ENCODE data around the gene SLC6A12.
"Not testable (repeated sequence)": the region's sequence is repeated elsewhere in the genome, so short reads cannot be mapped to it uniquely, and the experiment has no call there.

Gene SLC6A12

DNA sequence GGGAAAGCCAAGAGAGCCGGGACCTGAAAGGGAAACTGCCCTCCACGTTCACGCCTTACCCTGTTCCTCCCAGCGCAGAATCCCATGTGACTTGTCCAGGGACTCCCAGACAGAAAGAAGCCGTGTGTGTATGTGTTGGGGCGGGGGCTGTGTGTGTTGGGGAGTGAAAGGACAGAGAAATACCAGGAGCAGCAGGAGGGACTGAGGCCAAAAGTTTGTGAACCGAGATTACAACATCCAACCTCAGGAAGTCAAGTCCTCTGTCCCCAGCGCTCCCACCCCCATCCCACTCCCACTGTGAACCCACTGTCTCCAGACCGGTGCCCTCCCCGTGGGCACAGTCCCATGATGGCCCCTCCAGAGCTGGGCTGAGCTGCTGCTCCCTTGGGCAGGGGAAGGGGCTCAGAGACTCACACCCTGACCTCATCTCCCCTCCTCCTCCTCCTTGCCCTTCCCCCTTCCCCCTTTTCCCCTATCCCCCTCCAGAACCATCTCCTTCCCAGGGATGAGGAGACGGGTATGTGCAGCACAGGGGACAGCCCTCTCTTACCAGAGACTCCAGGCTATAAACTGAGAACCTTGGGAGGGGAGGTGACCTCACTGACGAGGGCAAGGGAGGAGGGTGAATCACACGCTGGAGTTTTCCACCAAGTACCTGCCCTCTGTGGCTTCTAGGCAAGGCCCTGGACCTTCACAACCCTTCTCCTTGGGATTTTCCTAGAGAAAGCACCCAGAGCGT, at the start of gene SLC6A12:
SLC6A12 (minus strand) TSS at position 155 of the 739 bp plus-strand sequence. CDS start 4,171 bp downstream, outside the sequence.
- DNase-seq, result no peak

DNA sequence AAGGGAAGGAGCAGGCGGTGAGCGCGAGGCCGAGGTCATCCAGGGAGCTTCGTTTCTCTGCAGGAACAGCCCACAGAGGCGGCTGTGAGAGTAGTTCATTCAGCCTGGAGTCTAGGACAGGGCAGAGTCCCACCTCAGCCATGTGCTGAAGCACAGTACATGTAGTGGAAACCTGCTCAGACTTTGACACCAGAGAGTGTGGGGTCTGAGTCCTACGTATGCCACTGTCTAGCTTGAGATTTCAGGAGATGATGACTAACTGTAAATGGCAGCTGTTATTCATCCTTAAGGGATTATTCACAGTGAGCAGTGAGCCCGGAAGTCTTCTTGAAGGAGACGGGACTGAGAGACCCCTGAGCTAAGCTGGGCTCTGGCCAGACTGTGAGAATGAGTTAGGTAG, 49.6 kb upstream of the SLC6A12 start:
- DNase-seq, result peak; percentile 60

DNA sequence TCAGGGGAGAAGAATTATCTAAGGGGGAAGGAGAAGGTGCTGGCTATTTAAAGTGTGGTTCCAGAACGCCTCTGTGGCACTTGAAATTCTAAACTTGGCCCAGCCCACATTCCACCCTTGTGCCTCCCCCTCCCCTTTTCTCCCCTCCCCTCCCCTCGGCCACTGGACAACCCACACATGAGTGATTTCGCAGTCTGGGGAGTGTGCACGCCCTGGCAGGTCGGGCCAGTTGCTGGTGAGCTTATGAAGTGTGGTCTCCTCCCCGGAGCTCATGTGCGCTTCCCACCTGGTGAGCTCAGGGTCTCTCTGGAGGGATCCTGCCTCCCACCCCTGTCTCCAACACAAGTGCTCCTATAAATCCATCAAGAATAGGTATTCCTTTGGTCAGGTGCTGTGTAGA, 48.9 kb upstream of the SLC6A12 start, which contains the start of gene SLC6A13:
SLC6A13 (minus strand) TSS at position 20 of the 400 bp plus-strand sequence. CDS start 2,784 bp downstream, outside the sequence.
- no peak for DNase-seq

DNA sequence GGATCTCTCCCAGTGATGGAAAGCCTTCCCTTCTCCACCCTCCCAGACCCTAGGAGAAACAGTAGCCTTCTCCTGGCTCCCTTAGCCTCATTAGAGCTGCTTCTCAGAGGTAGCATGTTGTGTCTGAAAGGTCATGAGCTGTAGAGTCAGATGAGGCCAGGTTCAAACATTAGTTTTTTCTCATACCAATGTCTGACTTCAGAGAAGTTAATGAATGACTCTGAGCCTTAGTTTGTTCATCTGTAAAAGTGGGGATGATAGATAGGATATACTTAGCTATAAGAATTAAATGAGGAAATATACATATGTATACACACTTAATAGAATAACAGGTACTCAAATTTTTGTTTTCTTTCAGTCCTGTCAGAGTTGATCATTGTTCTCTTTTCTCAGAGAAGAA, 48.2 kb upstream of the SLC6A12 start:
- no peak for DNase-seq

DNA sequence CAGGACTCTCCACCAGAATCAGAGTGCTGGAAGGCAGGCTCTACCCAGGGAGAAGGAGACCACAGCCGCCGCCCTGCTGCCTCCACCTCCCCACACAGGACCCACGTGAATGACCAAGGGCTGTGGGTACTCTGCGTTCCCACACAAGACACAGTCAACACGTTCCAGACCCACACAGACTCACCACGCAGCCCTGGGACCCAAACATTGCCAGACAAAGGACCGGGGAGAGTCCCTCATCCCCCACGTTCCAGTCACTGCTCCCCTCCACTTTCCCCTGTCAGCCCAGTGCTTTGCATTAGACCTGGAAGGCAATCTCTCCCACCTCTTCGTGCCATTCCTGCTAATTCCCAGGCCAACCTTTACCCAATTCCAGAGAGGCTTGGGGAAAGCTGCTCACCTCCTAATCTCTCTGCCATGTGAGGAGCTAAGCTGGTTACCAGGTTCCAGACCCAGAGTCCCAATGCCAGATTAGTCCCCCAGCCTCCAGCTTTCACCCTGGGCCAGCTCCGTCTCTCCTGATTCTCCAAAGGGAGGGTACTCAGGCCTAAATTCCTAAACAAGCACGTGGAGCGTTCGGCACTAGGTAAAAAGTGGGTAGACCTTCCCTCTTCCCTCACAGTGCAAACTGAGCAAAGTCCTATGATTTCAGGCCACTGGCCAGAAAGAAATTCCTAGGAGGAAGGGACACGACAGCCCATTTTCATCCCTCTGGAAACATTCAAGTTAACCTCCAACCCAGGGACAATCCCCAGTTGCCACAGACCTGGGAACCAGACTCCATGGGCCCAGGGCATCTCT, 43.8 kb upstream of the SLC6A12 start:
- DNase-seq, result no peak

DNA sequence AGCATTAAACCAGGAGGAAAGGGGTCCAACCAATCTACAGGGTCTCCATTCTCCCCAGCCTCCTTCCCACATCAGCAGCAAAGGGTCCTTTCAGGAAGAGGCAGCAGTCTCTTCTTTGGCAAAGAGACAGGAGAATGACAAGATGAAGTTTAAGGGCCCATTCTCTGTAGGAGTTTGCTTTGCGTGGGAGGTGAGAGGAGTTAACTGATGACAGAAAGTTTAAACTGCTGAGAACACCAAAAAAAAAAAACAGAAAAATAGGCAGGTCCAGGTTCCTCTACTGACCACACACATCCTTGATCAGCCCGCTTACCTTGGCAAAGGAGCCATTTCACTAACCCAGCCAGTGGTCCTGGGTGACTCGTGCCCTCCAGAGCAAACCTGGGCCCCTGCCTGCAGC, 43.0 kb upstream of the SLC6A12 start:
- no peak for DNase-seq

DNA sequence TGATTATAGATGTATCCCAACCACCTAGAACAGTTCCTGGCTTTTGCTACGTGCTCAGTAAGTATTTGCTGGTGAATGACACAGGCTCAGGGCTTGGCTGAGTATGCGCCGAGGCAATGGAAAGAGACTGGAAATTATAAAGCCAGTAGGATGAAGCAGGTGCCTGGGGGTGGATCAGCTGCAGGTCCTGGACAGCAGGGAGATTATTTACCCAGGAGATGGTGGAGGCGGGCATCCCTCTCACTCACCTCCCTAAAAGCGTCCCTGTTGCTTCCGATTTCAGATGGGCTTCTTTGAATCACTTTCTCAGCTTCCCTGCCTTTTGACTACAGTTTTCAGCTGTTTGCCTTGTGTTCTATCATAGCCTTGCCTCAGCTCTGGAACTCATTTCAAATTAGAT, 42.3 kb upstream of the SLC6A12 start:
- no peak for DNase-seq

DNA sequence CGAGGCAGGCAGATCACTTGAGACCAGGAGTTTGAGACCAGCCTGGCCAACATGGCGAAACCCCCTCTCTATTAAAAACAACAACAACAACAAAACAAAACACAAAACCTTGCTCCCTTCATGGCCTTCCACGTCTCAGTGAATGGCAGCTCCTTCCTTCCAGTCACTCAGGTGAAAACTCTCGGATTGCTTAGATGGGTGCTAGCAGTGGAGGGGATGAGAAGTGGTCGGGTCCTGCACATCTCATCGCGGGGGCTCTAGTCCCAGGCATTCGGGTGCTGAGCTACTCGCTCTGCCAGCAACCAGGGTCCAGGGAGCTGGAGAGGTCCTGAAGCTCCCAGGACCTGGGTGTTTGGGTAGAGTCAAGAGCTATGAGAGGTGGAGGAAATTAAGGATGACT, 41.0 kb upstream of the SLC6A12 start:
- DNase-seq, result no peak

DNA sequence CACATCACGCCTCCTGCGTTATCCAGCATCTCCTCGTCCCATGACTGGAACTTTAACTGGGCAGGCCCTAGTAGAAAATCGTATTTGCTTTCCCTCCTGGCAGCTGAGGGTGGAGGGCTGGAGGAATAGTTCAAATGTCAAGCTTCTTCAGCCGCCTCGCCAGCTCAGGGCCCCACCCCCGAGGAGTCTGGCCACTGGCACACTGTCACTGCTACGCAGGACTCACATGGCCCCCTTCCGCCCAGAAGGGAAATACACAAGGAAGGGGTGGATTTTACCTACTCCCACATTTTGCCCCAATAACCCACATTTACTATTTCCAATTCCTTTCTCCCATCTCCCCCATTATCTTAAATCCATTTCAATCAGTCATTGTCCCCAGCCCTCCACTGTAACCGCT, 40.1 kb upstream of the SLC6A12 start:
- DNase-seq, result no peak

DNA sequence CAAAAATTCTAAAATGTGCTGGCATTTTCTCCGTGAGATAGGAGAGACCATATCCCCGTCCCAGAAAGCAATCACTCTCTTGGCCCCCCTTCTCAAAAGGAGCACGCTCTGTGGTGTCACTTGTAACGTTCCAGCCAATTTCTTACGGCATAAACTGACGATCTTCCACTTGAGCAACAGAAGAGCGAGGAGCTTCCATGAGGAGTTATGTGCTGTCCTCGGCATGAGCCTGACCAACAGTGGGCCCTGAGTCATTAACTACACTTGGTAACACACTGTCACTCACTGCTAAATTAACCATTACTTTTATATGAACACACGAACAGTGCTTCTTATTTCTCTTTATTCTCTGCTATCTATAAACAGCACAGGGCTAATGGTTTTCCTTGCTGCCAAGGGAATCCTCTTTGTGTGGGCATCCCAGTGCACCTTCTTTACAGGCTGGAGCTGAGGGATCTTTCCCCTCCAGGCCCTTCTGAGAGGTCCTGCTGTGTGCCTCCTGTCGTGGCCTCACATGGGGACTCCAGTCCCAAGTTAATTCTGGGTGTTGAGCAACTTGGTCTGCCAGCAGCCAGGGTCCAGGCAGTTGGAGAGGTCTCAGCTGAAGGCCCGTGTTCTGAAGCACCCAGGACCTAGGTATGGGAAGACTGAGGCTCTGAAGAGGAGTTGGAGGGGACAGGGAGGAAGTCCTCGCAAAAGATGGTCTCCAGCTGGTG, 39.3 kb upstream of the SLC6A12 start:
- no peak for DNase-seq

DNA sequence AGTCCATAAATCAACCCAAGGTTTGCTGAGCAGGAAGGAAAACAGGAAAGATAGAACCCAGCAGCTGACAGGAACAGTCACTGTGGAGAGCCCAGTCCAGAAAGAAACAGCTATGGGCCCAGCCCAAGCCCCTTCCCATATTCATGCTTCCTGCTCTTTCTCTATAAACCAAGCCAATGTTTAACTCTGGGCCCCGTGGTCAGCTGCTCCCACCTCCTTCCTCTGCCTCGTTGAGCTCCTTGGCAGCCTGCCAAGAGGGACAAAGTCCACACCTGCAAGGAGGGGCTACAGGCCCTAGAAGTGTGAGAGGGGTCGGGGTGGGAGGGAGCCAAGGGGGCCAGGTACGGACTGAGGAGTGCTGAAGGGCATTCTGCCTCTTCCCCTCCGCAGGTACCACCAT, 38.7 kb upstream of the SLC6A12 start:
- no peak for DNase-seq

DNA sequence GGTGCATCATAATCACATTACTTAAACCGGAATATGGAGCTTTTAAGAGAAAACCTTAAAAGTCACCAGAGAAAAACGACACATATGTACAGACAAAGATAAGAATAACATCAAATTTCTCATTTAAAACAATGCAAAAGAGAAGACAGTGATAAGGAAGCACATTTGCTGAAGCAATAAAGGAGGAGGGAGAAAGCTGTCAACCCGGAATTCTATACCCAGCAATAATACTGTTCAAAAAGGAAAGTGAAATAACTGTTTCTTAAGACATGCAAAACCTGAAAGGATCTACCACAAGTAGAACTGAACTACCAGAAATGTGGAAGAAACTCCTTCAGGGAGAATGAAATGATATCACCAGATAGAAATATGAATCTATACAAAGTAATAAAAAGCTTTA, 33.3 kb upstream of the SLC6A12 start:
- no peak for DNase-seq

DNA sequence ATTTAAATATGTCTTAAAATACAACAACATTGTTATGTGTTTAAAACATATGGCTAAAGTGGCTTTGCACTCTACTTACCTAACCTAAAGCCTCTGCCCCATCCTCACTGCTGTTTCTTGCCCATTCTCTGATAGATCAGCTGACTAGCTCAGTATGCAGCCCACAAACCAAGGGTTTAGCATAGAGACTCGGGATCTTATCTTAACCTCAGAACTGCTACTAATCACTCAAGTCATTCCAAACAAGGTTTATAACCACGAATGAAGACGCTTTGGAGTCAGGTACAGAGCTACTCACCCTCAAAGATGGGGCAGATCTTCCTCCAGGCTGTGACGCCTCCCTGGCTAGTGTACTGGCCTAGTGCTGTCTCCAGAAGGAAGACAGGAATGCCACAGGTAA, 29.4 kb upstream of the SLC6A12 start:
- no peak for DNase-seq

DNA sequence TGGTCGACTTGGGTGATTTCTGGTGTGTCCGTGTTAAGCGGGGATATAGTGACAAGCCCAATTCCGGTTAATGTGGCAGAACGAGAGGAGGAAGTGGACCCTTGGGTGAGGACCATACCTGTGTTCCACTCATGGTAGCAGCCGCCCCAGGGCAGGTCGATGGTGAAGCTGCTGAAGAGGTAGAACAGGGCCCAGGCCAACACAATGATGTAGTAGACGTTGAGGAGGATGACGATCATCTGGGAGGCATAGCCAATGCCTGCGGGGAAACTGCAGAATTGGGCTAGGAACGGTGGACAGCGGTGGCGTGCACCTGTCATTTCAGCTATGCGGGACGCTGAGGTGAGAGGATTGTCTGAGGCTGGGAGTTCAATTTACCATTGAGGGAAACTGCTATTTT, 28.5 kb upstream of the SLC6A12 start:
- DNase-seq, result no peak

DNA sequence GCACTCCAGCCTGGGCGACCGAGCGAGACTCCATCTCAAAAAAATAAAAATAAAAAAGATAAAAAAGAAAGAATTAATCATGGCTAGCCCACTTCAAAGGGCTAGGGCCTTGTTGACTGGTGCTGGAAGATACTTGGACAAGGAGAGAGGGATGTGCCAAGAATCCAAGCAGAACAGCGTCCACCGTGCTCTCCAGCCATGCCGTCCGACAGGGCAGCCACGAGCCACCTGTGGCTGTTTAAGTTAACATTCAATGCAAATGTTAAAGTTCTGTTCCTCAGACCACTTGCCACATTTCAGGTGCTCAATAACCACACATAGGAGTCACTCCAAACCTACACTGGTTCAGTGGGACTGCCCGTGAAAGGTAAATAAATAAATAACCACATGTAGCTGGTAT, 27.3 kb upstream of the SLC6A12 start:
- no peak for DNase-seq

DNA sequence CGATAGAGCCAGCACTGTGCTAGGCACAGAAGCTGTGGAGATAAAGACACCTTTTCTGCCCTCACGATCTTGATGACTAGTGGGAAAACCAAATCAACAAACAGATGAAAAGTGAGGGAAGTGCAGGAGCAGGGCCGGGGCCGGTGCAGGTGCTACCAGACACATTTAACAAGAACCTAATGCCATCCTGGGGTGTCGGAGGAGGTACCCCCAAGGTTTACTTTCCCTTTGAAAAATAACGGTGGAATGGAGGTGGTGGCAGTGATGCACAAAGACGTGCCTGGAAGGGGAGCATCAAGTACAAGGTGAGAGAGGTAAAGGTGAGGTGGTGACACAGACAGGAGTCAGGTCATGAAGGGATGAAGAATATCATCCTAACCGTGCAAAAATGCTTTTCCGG, 26.6 kb upstream of the SLC6A12 start:
- DNase-seq, result no peak

DNA sequence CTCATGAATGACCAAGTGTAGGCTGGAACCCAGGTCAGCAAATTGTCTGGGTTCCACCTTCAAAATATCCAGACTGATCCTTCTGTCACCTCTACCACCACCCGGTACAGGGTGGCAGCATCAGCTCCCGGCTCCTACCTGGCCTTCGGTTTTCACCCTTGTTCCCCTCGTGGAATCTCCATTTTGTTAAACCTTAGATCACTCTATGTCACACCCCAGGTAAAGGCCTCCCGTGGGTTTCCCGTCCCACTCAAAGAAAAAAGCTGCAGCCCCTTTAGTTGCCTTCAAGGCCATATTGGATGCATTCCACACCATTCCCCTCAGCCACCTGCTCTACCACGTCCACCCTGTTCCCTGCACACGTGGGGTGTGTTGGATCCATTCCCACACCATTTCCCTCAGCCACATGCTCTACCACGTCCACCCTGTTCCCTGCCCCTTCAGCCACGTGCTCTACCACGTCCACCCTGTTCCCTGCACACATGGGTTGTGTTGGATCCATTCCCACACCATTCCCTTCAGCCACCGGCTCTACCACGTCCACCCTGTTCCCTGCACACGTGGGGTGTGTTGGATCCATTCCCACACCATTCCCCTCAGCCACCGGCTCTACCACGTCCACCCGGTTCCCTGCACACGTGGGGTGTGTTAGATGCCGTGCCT, 24.9 kb upstream of the SLC6A12 start:
- no peak for DNase-seq

DNA sequence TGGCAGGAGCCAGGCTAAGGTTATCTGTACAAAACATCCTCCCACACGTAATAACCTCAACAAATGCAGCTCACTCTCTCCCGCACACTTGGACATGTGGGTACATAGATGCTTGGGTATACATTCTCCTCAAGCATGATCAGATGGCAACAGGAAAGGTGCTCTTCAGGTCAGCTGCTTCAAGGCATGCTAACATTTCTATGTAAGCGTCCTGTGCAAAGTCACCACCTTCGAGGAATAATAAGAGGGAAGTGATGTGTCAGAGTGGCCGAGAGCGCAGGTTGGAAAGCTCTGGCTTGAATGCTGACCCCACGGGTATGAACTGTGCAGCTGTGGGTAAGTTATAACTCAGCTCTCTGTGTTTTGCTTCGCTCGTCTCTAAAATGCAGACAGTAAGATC, 24.2 kb upstream of the SLC6A12 start:
- no peak for DNase-seq

DNA sequence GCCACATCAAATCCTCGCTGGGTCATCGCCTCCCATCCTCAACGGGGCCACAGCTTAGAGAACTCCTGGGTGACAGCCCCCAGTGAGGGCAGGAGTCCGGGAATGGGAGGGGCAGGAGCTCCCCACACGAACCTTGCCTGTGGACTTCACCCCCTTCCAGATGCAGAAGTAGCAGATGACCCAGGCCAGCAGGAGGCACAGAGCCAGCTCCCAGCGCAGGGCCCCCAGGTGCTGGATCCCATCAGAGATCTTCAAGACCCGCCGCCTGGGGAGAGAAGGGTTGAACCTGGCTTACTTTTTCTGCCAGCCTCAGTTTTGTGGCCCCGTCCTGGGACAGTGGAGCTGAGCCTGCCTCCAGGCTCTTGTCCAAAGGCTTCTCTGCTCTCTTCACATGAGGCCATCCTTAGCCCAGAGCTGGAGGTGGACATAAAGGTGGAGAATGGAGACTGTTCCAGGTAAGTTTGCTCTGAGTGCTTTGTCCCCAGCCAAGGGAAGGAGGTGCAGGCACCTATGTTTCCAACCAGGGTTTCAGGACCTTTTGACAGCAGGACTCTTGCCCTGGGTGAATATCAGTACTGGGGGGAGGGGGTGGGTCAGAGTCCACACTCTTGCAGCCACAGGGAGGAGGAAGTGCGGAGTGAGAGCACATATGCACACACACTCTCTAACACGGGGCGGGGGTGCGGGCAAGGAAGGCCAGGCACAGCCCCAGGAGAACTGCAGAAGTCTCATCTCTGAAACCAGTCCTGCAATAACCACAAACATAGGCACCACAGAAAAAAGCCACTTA, 23.3 kb upstream of the SLC6A12 start:
- DNase-seq, result no peak

DNA sequence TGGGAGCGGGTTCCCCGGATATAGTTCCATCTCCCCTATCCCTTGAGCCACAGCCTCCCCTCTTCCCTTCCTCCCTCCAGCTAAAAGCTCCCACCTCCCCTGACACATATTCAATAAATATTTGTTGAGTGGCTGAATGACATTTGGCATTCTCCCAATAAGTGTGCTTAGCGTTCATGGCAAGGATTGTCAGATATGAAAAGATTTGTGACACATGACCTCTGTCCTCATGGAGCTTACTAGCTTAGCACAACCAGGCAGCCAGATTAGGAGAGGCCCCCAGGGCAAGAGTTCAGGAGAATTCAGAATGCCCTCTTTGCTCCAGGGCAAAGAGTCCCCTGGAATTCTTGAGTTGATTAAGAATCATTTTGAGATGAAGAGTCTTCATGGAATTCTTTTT, 22.5 kb upstream of the SLC6A12 start:
- no peak for DNase-seq

DNA sequence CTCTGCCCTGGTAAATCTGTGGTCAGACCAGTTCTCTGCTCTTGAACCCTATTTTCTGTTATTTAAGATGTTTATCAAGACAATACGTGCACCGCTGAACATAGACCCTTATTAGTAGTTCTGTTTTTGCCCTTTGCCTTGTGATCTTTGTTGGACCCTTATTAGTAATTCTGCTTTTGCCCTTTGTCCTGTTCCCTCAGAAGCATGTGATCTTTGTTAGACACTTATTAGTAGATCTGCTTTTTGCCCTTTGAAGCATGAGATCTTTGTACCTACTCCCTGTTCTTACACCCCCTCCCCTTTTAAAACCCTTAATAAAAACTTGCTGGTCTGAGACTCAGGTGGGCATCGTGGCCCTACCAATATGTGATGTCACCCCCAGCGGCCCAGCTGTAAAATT, 22.0 kb upstream of the SLC6A12 start:
- DNase-seq, result not testable (repeated sequence)

DNA sequence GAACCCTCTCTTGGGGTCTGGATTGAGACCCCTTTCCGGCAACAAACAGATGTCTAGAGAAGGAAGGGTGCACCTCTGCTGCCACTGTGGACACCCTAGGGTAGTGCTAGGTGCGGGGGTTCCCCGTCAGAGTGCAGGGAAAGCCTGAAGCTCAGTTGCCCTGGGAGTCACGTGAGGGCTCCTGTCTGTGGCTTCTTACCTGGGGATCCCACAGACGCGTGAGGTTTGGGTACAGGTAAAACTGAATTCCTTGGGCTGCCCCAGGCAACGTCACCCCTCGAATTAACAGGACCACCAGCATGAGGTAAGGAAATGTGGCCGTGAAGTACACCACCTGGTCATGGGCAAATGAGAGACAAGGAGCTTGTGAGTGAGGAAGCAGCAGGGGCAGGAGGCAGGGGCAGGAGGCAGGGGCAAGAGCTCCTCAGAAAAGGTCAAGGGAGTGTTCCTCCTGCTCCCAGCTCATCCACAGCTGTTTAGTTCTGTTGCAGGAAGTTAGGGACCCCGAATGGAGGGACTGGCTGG, 21.0 kb upstream of the SLC6A12 start:
- no peak for DNase-seq

Measured in EL (cell line).